ENCODE measurements around the gene PRAC2.

The PRAC2 gene

DNA sequence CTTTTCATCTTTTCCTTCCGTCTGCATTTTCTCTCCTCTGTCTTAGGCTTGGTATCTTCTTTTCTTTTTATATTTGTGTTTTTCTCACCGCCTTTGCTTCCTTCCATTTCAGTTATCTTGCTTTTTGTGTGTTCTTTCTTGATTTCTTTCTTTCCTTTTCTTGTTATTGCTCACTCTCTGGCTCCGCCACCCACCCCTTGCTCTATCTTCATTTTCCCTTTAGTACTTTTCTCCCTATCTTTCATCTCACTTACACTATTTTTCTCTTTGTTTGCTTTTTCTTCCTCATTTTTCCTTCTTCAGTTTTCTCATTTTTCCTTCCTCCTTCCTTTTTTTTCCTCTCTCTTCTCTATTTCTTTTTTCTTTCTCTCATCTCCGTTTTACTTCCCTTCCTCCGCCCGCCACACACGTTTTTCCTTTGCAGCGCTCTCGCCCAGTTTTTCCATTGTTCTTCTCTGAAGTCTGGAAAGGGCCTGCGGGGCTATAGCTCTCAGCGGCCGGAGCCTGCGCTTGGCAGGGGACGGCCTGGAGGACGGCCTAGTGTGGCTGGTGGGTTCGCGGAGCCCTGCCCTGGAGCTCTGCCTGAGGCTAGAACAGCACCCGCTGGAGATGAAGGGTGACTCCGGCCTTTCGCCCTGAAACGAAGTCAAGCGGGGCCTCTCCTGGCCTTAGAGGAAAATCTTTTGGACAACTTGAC lies 10.8 kb downstream of the PRAC2 start:
- DNase-seq: no peak

DNA sequence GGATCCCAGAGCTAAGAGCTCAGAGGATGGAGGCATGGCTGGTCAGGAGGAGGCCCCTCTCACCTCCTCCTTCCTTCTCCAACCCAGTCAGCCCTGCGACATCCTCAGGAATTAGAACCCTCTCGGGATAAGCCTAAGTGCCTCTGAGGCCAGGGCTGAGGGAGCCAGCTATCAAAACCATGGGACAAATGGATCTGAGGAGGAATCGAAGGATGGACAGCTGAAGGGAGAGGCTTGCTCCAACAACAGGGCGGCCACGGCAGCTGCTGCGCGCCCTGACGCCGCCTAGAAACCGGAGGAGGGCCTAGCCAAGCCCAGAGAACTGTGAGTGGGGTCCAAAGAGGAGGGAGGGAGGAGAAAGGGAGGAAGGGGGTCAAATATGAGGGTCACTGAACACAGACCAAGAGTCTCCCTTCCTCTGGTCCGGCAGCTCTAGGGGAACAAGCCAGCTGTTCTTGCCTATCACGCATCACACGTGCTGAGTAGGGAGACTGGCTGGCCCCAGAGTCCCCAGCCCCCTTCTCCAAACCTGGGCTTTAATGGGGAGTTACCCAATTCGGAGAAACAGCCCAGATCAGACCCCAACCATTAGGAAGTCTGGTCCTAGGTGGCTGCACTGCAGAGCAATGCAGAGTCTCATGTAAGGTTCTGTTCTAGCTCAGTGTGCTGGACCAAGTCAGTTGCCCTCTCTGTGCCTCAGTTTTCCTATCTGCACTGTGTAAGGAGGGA lies 11.5 kb downstream of the PRAC2 start:
- no peak for DNase-seq

DNA sequence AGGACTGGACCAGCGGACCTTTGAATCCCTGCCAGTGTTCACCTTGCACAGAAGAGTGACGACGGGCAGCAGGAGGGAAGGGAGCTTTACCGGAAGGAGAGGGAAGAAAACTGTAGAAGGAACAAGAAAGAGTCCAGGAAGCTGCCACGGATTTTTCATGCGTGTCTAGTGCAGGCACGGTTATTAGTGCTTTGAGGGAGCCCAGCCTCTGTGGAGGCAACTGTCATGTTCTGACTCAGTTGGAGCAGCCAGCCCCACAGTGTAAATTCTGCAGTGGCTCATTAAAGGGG lies 12.0 kb downstream of the PRAC2 start:
- no peak for DNase-seq

DNA sequence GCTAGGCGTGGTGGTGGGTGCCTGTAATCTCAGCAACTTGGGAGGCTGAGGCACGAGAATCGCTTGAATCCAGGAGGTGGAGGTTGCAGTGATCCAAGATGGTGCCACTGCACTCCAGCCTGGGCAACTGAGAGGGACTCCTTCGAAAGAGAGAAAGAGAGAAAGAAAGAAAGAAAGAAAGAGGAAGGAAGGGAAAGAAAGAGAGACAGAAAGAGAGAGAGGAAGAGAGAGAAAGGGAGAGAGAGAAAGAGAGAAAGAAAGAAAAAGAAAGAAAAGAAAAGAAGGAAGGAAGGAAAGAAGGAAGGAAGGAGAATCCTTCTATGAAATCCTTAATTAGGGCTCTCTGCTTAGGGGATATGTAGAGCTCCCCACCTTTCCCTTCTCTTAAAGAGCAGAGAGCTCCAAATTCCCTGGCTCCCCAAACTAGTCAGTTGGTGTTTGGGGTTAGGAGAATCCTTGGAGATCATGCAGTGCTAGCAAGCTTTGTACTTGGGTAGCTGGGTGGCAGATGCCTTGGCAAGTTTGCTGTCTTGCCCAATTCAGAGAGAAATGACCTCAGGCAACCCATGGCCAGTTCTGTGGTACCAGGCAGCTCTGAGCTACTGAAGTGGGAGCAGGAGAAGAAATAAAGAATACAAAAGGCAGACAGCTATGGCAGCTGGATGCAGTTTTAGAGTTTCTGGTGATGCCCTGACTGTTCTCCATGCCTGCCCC lies 14.5 kb downstream of the PRAC2 start:
- DNase-seq: no peak

DNA sequence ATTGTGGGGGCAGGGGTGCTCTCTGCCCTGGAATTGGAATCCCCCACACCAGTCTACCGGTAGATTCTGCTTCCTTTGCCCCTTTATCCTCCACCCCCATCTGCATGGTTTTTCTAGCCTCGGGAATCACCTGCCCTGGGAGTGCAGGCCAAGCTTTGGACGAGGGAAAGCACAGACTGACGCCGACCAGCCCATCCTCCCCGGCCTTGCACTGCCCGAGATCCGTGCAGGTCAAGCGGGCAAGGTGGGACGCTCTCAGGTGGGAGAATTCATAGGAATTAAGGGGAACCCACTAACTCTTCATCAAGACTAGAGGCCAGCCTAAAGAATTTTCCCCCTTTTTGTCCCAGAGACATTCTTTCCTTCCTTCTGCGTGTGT lies 15.4 kb downstream of the PRAC2 start:
- DNase-seq: no peak

DNA sequence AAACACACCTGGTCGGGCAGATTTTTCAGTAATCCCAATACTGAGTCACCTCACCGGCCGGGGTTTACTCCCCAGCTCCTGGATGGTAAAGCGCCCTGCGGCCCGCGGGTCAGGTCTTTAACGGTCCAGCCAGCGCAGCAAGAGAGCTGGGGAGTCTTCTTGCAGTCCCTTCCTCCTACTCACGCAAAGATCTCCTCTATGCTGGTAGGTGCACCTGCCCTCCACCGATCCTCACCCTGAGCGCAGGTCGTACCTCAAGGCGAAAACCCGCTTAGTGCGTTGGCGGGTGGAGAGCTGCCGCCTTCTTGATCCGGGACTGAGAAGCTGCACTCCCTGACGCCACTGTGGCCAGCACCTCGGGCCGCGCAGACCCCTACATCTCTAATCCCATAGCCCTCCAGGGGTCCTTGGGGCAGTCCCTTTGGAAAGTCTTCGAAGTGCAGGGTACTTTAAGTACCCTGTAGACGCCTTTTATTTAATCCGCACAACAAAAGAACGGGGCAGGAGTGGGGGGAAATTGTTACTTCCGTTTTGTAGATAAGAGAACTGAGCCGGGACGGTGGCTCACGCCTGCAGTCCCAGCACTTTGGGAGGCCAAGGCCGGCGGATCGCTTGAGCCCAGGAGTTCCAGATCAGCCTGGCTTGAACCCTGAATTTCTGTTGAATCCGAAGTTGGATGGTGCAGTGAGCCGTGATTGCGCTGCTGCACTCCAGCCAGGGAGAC lies 16.0 kb downstream of the PRAC2 start:
- no peak for DNase-seq

DNA sequence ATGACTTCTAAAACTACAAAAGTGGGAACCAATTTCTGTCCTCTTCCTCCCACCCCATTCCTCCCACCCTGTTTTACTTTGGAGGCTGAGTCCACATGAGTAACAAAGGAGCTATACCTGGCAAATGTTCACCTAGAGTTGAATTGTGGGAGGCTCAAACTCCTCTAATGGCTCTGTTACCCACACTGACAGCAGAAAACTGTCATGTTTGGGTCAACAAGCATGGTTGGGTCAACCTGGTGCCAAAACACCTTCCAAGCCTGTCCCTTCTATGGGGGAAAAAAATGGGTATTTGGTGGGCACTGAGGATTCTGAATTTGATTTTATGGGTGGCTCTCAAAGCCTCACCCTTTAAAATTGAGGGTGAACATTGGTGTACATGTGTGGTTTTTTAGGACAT lies 17.6 kb downstream of the PRAC2 start:
- no peak for DNase-seq

DNA sequence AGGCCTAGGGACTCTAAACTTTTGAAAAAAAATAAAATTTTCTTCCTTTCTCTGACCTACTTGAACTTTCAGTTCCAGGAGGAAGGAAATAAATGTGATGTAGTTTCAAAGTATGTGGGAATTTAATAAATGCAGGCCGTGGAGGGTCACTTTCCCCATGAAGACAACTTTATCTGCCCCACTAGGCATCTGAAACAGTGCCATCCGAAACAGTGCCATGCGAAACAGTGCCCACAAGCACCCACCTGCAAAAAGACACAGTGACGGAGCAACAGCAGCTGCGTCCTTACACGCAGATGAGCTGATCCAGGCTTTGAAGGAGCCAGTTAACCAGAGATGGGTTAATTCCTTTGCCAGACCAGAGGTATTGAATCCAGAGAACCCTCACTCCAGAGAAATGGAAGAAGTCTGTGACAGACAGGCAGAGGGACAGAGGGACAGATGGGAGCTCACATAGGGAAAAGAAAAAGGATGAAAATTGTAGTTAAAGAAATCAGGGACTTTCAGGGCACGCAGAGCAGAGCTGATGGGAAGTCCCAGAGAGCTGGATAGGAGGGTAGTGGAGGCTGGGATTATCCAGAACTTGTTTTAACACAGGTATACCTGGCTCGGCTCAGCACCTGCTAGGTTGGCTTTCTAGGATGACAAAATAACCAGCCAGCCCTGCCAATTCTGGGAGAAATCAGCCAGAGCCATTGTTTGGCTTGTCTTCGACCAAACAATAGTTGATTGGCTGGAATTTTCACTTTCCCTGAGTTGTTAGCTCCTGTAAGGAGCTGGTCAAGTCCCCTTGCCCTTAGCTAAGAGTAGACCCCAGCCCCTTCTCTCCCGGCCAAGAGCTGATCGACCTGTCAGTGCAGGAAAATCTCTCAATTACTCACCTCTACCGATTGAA lies 22.6 kb downstream of the PRAC2 start:
- DNase-seq: no peak

DNA sequence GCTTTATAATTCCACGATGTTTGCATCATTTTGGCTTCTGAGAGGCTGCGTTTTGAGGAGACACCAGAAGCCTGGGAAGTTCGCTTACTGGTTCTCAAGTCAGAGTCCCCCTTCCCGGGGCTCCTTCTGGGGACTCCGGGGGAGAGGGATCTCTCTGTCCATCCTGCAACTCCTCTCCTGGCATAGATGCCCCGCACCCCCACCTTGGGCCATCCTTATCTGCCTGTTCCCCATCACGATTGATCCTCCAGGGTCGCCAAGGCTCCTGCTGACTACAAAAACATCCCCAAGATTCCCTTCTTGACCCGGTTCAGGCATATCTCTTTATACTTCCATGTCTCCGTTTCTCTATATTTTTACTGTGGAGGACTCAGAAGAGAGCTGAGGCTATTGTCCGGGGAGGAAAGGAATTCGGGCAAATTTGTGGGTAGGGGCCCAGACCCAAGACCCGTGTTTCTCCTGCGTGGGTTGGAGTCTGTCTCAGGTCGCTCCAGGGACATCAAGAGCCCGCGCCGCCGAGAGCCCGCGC lies 24.0 kb downstream of the PRAC2 start:
- DNase-seq: no peak

DNA sequence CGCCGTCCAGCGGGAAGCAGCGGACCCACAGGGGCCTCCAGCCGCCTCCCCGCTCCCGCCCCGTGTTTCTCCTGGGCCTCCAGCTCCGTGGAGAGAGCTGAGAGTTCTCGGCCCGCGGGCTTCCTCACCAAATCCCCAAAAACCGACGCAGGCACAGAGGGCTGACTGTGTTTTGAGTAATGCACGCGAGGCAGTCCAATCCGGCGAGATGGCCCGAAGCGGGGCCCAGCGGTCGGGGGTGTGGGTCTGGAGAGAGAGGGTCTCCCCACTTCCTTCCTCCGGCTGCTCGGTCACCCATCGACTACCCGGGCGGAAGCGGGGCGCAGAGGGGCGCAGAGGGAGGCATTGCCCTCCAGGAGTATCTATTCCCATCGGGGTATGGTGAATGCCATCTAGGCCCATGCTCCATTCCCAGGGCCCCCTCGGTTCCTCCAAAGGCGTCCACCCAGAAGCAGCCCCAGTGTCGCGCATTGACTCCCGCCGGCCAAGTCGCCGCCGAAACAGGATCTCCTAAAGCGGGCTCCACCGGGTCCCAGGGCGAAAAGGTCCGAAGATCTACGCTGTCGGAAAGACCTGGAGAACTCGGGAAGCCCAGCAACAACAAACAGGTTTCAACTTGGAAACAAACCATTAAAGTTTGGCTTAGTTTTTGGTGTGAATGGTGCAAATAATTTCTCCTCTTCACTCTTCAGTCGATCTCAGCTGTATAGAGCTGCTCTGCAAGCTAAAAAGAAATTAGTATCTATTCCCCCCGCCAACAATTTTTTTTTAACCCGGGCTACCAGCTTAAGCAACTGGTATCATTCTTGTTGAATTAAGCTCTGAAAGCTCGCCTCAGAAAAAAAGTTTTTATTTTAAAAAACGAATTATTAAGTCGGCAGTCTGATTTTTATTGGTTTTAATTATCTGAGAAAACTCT lies 24.7 kb downstream of the PRAC2 start:
- DNase-seq: no peak

DNA sequence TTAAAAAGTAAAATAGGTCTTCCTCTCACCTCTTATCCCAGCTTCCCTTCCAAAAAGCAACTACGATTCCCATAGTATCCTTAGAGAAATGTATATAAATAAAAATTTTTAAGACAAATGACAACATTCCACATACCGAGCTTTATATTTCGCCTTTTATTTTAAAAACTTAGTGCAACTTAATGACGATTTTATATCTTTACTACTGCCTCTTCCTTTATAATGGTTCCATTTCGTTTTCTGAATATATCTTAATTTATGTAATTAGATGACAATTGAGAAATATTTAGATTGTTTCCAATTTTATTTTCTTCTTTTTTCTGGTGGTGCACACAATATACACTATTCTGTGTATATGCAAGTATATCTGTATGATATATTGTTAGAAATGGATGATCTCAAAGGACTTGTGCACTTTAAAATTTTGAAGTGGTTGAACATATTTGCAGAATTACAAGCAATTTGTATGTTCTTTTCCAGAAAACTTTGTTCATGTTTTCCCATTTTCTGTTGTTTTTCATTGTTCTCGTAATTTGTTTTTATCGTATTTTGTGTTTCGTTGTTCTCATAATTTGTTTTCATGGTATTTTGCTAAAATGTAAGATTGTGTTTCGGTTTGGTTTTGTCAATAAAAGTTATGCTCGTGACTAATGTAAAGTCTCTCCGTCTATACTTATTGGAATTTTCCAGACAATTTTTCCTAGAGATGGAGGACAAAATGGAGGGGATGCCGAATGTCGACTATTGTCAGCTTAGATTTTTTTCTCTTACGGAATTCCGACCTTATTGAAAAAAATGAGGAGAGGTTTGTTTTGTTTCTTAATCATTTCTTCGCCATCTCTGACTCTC lies 26.0 kb downstream of the PRAC2 start:
- DNase-seq: no peak

DNA sequence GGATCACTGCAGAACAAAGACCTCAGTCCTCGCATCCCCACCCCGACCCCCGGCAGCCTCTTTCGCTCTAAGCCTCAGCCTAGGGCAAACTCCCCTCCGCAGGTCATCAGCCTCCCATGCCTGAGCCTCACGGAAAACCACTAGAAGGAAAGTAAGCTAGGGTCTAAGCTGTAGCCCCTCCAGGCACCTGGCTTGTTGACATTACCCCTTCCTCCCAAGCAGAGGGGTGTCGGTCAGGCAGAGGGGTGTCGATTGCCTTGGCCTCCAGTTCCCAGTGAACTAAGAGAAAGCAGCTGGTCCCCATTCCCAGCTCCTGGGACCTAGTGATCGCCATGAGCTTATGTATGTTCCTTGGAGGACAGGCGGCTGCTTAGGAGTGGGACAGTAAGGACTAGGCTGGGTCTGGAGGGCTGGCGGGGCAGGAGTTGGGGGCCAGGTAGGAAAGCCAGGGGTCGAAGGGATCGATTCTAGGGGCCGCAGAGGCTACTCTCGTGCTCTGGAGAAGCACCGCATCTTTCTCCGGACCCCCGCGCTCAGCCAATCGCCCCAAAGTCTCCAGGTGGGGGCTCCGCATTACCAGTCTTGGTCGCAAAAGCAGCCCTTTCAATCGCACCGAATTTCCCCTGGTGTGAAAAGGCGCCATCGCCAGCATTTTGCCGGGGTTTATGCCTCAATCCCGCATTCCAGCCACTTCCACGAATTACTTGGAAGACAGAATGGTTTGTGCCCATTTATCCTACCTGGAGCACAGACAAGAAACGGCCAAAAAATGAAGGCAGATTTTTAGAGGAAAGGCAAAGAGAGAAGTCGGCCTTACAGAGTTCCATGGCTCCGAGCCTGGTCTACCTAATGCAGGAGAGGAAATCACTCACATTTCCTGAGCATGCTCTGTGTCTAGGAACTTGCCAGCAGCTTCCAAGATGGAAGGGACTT lies 26.9 kb downstream of the PRAC2 start:
- no peak for DNase-seq

DNA sequence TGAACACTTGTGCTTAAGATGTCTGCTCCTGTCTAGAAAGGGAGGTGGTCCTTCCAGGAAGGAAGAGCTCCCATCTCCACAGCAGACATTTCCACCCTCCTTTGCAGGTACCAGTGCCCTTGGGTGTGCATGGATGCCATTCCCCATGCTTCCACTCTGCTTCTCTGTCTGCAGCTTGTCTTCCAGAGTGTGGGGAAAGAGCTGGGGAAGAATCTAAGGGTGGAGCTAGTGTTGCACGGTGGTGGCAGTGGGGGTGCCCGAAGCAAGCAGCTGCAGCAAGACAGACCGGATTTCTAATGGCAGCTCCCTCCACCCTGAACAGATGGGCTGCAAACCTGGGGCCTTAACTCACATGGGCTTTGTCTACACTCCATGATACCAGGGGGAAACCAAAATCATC lies 28.2 kb downstream of the PRAC2 start:
- DNase-seq: no peak

DNA sequence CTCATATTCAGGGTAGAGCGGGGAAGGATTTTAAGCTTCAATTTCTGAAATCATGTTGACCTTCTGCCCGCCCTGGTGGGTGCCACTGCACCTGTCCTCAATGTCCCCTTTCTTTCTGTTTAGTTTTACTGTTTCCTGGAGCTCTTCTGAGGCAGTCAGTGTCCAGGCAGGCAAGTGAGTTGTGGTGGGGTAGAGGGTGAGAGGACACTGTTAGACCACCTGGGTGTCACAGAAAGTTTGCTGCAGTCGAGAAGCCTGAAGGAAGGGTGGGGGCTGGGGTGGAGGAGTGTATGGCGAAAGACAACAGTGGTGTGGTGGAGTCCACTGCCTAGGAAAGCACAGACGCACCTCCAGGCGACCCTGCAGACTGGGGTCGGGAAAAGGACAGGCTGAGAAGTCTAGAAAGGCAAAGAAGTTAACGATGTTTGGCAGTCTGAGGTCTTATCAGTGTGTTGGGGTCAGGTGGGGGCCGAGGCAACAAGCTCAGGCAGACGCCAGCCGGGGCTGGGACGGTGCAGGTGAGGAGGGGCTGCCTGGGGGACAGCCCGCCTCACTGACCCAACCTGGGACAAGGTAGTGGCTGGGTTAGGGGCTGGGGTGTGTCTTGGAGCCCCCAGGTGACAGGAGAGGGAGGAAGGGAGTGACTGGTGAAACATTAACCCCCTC lies 28.9 kb downstream of the PRAC2 start:
- DNase-seq: no peak

DNA sequence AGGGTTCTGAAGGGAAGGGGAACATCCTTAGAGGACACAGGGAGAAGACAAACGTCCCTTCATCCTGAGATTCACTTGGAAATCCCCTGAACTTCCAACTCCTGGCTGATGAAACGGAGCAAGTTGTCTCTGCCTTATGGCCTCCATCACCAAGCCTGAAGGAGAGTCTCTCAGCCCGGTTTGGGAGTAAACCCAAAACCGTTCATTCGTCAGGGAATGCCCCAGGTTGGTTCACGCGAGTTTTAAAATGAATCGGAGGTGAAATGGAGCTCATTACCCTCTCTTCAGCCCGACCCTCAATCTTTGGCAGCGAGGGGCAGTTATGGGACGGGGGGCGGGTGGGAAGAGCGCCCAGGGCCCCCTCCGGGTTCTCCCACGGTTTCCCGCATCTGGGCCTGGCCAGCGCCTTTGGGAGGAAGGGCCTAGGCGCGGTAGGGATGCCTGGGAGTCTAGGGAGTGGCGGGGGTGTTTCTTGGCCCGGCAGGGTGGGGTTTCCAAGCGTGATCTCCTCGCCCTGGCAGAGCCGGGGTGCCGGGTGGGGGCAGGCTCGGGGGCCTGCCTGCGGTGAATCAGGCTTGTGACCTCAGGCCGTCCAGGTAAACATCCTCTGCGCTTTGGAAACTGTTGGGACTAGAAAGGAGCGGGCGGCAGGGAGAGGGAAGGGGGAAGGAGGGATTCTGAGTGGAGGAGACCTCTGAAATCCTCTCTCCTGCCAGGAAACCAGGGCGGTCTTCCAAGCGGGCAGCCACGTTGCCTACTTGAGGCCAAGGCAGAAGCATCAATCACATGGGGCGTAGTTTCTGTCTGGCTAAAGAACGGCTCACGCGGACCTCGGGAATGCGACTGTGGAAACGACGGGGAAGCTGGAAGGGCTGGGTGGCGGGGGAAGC lies 29.7 kb downstream of the PRAC2 start:
- no peak for DNase-seq

All from anterior cingulate cortex (tissue), 58 donors.